Occipital lobe (tissue), 2 donors: ENCODE results near the gene SLC19A1. TPM values are rescaled to one million over a fixed set of nuclear protein-coding genes. Genes with fewer than 3 reads are reported as not detected.
"Not testable (repeated sequence)": the region's sequence is repeated elsewhere in the genome, so short reads cannot be mapped to it uniquely, and the experiment has no call there.

Experiments
- DNase-seq: peaks from one replicate; lab custom pipeline; 2025; lab: John Stamatoyannopoulos, UW
- total RNA-seq: library from RNA; depleted of rRNA; stranded (reverse); fragments of >200 nt; gene quantifications from one replicate; pipeline ENCODE4 v1.2.3, GENCODE V29; 2014

The SLC19A1 gene
- total RNA-seq, 1 donor from 2014 or later = 10.8 TPM

DNA sequence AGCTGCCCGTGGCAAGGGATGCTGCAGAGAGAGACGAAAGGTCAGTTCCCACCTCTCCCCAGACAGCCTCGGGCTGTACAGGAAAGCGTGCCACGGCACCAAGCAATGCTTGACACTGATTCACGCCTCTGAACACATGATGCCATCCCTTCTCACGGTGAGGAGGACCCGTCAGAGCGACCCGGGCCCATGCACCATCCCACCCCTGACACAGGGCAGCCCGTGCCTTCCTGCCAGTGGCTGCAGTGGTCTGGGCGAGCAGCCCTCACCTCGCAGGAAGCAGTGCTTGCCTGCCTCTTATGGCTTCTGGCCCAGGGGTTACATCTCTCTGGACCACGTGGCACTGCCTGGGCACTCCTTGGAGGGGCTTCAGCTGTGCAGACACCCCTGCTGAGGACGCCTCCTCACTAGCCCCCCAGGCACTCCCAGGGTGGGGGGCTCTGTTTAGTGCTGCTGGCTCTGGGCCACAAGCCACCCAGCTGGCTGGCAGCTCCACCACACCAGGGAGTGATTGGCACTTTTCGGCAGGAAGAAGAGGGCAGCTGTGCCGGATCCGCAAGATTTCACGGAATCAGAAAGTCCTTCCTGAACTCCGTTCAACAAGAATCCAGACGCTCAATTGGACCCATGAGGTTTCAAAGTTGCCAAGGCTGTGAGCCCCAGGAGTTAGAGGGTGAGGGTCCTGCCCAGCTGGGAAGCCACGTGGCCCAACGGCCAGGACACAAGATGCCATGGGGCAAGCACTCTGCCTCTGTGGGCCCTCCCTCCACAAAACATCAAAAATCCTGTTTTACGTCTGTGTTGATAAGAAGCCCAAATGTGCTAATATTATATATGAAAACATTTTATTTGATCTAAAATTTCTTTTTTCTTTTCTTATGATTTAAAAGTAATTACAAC is 34.8 kb upstream of the SLC19A1 start:
- DNase-seq = no peak

DNA sequence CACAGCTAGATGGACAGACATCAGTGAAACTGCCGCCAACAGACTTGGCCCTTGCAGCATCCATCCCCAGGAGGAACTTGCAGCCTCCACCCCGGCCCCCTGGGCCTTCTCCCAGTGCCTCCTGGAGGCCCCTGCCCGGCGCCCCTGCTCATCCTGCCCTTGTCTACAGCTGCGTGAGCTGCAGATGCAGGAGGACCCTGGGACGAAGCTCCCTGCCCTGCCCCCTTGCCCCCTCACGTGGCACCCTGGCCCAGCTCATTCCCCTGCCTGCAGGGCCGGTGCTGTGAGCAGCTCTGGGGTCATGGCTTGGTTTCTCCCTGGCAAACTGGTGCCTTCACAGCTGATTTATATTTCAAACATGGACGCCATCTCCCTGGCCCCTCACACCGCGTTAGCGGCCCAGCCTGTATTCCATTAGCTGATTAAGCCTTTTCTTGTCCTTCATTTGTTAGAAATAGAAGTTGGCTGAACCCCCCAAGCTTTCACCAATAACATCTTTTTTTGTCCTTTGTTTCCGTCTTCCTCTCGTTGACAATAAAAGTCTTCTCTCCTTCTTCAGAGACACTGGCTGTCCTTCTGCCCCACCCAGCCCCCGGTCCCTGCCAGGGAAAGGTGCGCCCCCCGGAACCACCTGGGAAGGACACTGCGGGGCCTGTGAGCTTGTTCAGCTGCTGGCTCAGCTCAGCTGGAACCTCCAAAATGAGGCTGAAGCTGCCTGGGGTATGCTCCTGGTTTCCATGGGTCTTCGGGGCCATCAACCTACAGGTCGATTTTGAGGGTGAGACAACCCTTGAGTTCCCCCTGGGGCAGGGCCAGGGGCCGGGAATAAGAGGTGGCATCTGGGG is 34.0 kb upstream of the SLC19A1 start:
- no peak for DNase-seq

DNA sequence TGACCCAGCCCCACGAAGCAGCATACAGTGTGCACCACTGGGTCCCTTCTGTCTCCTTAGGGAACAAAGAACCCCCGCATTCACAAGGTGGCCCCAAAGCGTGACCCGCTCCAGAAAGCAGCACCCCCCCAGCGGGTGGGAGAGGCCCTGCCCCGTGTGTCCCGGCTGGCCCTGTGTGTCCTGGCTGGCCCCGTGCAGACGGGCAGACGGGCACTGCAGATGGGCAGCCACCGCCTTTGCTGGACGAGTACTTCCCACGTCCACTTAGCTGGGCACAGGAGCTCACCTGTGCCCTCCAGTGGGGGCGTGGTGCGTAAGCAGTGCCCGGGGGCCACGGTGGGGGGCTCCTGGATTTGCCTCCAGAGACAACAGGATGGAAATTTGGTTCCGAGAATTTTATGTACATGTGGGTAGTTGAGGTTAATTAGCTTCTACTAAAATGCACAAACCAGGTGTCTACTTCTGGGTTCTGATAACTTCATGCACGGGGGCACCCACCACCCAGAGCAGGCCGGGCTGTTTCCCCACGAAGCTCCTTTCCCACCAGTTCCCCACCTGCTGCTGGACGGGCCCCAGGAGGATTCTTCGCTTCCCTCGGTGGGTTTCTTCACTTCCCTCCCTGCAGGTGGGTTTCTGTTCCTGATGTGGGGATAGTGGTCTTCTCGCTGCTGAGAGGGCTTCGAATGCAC is 33.2 kb upstream of the SLC19A1 start:
- no peak for DNase-seq

DNA sequence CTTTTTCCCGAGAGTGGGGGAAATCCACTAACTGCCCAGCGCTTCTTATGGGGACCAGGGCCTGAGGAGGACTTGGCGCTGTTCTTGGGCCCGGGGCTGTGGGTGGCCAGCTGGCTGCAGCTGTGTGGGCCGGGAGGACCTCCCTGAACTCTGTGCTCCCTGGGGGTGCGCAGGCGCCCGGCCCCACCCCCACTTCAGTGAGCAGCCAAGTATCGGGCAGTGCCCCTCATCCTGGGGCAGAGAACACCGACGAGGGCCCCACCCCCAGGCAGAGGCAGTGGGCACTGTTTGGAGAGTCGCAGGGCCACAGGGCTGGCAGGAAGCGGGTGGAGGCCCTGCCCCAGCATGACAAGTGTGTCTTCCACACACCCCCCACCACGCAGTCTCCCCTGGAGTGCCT is 32.5 kb upstream of the SLC19A1 start:
- no peak for DNase-seq

DNA sequence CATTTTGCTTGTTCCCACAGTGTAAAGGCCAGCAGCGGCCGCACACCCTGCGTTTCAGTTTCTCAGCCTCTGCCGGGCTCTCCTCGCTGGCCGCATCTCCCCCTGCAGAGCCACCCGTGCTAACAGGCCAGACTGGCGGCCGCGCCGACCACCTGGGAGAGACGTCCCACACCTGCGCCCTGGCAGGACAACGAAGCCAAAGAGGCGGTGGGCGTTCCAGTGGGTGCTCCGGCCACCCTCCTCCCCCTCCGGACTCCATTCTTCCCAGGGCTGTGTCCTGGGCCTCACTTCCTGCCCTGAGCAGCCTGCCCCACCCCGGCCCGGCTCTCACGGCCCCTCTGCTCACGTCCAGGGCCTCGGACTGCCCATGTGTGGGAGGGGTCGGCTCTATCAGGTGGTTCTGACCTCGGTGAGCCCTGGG is 31.9 kb upstream of the SLC19A1 start:
- no peak for DNase-seq

DNA sequence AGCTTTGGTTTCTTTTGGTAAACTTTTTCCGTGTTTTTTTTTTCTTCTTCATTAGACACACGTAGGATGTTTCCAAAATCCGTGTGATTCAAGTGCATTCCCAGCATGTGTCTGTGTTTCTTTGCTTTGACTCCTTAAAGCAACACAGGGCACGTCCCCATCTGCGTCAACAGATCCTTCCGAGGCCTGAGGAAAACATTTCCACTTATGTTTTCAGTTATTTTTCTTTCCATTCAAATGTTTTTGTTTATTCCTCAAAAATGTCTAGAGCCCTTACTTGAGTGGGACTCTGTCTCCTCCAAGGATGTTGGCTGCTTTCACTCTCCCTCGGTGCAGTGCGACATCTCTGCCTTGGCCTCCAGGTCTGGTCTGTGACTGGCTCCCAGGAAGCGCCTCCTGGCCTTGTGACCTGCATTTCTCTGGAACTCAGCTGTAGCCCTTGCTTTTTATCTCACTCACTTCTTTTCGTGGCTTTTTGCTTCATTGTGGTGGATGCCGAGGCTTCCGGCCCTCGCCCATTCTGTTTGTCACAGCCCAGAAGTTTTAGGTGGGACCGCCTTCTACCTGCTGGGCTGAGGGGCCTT is 31.3 kb upstream of the SLC19A1 start:
- no peak for DNase-seq

DNA sequence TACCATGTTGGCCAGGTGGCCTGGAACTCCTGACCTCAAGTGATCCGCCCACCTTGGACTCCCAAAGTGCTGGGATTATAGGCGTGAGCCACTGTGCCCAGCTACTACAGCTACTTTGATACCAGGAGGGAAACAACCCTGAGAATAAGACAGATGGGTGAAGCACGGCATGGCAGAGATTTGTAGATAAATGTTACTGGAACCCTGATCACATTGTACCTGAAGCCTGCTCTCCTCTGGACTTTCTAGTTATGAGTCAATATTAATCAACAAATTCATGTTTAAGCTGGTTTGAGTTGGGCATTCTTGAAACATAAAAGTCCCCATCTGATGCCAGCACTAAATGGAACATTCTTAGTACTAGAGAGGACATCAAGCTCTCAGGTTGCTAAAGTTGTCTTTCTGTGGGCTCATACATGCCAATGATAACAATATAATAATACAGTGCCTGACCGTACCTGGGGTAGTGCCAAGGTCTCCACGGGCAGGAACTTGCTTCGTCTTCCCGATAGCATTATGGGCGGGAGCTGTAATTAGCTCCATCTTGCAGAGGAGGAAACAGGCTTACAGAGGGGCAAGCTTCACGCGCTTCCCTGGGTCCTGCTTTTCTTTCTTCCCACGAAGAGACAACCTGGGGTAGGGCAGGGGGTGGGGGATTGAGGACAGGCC is 30.7 kb upstream of the SLC19A1 start:
- DNase-seq = no peak

DNA sequence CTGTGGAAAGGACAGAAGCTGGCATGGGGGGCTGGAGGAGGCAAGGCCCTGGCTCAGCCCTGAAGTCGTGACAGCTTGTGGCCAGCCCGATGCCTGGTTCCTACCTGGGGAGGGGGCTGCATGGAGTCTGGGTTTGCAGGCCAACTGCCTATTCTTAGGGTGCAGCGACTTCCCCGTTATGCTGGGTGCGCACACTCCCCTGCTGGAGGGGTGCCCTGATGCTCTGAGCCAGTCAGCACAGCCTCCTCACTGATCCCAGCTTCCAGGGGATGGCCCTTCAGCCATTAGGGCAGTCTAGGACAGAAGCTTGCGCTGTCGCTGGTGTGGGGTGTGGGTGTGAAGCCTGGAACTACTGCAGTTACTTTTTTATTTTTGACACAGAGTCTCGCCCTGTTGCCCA is 30.0 kb upstream of the SLC19A1 start:
- no peak for DNase-seq

DNA sequence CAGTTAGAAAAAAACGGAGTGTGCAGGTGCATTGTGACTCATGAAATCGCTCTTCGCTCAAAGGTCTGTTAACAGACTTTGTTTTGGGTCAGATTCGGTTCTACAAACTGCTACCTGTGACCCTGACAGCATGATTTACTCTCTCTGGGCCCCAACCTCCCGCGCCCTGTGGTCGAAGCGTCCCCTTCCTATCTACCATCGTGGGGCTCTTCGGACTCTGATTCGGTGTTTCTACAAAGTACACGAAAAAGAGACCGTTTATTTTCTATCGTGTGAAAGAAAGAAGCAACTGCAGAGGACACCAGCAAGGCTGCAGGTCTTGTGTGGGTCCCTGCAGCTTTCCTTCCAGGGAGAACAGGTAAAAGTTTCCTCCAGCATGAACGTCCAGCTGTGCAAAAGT is 29.4 kb upstream of the SLC19A1 start:
- no peak for DNase-seq

DNA sequence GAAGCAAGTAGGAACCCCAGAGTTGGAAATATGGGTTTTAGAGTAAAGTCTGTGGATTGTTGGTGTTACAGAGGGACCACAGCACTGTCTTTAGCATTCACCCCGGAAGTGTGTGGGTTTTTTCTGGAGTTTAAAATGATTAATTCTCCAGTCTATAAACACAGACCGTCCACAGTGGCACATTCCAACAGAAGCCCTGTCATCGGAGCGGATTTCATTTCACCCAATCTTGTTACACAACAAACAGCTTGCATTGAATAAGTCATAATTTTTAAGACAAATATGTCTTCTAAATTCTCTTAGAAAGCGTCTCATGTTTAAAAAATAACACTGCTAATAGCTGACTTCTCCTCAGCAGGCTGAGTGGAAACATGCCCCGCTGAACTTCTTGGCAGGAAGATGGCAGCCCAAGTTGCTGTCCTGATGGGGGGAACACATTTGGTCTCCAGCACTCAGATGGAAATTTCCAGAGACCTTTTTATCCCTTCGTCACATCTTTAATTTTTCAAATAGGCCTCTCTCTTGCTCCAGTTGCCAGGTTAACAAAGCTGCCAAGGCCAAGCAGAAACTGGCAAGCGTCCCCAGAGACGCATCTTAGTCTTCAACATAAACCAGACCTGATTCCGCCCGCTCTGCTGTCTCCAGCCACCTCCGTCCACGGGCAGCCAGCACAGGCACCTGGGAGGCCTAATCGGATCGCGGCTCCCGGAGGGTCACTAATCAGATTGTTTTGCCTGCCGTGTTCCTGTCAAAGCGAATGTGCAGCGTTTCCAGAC is 28.8 kb upstream of the SLC19A1 start:
- no peak for DNase-seq

DNA sequence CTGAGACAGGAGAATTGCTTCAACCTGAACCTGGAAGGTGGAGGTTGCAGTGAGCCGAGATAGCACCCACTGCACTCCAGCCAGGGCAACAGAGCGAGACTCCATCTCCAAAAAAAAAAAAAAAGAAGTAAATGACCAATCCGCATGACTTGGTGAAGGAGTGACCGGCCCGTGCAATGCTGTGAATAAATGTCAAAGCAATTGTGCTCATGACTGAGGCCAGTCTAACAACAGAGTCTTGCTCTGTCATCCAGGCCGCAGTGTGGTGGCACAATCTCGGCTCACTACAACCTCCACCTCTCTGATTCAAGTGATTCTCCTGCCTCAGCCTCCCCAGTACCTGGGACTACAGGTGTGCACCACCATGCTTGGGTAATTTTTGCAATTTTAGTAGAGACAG is 27.8 kb upstream of the SLC19A1 start:
- DNase-seq = no peak

DNA sequence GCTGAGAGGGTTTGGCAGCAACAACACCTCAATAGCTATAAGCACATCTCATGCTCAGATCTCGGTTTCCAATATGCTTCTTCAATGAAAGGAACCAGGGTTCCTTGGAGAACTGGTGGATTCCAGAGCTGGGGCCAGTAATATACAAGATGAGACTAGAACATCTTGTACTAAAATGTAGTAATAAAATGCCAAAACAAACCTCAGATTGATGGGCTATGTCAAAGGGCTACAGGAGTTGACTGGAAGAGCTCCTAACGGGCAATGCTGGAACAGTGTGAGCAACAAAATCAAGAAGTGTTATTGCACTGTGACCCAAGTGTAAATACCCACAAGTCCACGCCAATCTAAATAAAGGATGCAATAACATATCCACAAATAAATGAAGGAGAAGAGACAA is 26.1 kb upstream of the SLC19A1 start:
- no peak for DNase-seq

DNA sequence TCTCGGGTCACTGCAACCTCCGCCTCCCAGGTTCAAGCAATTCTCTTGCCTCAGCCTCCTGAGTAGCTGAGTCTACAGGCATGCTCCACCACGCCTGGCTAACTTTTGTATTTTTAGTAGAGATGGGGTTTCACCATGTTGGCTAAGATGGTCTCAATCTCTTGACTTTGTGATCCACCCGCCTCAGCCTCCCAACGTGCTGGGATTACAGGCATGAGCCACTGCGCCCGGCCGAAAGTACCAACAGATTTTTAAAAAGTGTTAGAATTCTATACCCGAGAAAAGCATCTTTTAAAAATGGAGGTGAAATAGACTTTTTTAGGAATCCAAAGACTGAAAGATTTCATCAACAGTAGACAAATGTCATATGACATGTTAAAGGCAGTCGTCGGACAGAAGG is 21.9 kb upstream of the SLC19A1 start:
- not testable (repeated sequence) for DNase-seq

DNA sequence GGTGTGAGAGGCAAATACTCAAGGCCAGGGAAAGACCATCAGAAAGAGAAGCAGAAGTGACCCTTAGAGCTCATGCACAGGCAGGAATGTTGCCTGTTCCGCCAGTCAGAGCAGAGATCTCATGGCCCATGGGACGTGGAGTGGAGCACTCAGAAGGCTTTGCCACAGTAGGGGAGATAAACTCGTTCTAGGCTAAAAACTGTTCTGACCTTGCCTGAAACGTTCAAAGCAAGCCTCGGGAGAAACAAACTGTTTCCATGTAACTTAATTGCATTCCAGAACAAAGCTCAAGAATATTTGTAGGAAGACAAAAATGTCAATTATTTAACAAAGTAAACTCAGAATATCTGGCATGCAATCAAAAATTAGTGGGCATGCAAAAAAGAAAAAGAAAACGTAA is 20.7 kb upstream of the SLC19A1 start:
- DNase-seq = no peak

DNA sequence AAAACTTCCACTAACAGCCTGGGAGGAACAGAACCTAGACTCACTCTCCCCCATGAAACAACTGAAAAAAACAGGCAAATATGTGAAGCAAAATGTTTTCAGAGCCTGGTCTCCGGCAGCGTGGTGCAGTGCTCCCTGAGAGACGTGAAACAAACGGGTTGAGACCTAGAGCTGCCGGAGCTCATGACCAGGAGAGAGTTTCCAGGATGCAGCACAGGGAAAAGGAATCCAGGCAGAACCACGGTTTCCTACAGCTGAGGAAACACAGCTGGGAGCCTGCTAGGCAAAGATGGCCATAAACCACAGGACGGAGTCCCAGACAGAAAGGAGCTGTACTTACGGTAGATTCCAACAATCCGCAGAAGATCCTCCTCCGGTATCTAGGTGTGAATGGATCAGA is 20.2 kb upstream of the SLC19A1 start:
- DNase-seq = no peak

DNA sequence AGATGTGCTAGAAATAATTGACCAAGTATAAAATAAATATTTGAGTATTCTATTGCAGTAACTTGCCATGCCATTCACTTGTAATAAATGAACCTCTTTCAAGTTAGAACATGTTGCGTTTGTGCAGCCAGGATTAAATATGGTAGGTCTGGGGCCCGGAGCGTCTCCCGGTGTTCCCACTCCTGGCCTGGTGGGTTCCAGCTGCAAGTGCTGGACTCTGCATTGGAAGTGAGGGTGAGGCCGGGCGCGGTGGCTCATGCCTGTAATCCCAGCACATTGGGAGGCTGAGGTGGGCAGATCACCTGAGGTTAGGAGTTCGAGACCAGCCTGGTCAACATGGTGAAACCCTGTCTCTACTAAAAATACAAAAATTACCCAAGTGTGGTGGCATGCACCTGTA is 19.0 kb upstream of the SLC19A1 start:
- DNase-seq = not testable (repeated sequence)

DNA sequence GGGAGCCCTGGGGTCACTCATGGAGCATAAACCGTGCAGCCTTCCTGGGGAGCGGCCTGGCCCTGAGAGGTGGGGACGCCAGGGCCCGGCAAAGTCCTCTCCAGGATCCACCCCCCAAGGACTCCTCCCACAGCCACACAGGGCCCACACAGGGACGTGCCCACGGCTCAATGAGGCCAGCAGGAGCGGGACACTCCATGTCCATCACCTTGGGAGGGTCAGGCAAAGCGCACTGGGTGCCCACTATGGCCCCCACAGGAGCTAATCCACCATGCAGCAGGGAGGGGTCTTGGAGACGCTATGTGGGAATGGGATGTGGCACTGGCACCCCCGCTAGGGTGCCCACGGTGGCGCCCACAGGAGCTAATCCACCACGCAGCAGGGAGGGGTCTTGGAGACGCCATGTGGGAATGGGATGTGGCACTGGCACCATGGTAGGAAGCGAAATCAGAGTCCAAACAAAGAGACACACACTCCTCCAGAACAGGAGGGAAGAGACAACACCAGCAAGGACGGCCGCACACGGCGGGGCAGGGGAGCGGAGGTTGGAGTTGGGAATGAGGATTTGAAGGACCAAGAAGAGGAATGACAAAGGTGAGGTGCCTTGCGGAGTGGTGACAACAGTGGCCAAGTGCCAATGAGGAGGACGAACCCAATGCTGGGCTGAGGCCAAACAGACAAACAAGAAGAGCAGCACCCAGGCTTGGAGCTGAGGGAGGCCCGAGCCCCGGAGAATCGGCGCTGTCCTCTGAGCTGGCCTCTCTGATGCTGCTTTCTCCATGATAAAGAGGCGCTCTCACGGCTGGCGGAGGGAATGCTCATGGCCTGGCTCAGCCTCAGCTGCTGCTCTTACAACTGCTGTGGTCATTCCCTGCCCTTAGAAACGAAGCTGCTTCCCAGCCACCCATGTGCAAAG is 18.1 kb upstream of the SLC19A1 start:
- DNase-seq = no peak

DNA sequence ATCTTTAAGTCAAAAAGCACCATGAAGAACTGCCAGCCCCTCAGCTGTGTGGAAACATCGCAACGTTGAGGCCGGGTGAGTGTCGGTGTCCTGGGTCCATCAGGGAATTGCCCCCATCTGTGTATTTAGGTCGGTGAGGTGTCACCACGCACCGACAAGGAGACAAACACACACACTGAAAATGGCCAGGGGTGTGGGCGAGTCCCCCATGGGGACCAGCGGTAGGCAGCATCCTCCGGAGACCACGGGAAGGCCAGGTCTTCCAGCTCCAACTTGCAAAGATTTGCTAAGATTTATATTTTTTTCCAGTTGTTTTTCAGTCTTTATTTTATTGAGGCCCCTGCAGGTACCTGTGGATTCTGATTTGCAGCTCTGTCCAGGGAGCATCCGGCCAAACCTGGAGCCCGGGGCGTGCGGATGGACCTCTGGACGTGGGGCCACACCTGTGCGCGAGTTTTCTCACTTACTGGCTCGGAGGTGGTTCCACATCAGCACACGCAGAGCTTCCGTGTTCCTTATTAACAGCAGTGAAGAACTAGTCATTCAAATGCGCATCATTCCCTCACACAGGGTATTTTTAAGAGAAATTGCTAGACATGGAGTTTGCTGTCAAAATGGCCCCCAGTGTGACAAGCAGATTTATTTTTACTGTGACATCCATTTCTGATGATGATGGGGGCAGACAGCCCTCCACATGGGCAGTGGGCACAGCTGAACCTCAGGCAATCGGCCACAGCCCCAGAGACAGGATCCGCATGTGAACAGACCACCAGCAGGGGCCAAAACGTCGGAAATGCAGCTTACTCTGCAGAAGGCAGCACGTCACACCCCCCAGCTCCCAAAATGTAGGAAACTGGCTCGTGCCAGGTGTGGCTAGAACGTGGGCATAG is 17.2 kb upstream of the SLC19A1 start:
- no peak for DNase-seq
